Posterior cingulate gyrus (tissue), 11 donors: Measurements from ENCODE around the gene SHPK.

Source experiments
- DNase-seq, 10 donors: peaks; one replicate each; pipeline versions ENCODE4 v3.0.0 to v3.0.0-alpha.2; 2020 to 2021; ENCODE audit warnings: mixed read lengths in 3 of 10
- intact Hi-C: fragments of 100-400 bp; cut with DNase I; formaldehyde crosslinking; loops from one replicate; pipeline ENCODE4 v1.15.1; 2023

Gene SHPK

GRCh38 chr17:3559270-3559645 lies 76.8 kb downstream of the SHPK start:
- intact Hi-C loops = no loop called here
- DNase-seq = peak in 2 of 10 donors; percentile 17 to 46

GRCh38 chr17:3558603-3559269 lies 77.3 kb downstream of the SHPK start:
- DNase-seq = peak in 2 of 10 donors; percentile 64 to 74
- intact Hi-C loops = no loop called here
